Peyer's patch (tissue), 4 donors: Measurements from ENCODE around the gene TWNK. TPM values are rescaled to one million over a fixed set of nuclear protein-coding genes. Genes with fewer than 3 reads are reported as not detected.
A peak's percentile ranks its signal among the peaks of the same experiment; 100 is the strongest.

ENCODE experiments used
- DNase-seq, 3 donors: peaks; one replicate each; pipeline ENCODE4 v3.0.0-alpha.2; 2017 to 2019
- H3K27ac ChIP-seq, 4 donors: fragments of 200-600 bp; sonication (generic); one replicate each; pipeline ENCODE4 v1.5.1; 2016 to 2019
- H3K27me3 ChIP-seq, 2 donors: fragments of 200-600 bp; sonication (generic); one replicate each; pipeline ENCODE4 v1.5.1; 2019
- H3K36me3 ChIP-seq, 3 donors: fragments of 200-600 bp; sonication (generic); one replicate each; pipeline ENCODE4 v1.5.1; 2016 to 2019
- H3K4me1 ChIP-seq, 4 donors: fragments of 200-600 bp; sonication (generic); one replicate each; pipeline ENCODE4 v1.5.1; 2016 to 2019
- H3K4me3 ChIP-seq, 4 donors: fragments of 200-600 bp; sonication (generic); 1 replicate in 3 of 4; 2 replicates in 1 of 4; pipeline ENCODE4 v1.5.1; 2016 to 2019; ENCODE audit warnings: mild to moderate bottlenecking in 1 of 4
- H3K9me3 ChIP-seq, 4 donors: fragments of 200-600 bp; sonication (generic); one replicate each; pipeline ENCODE4 v1.5.1; 2016 to 2019; ENCODE audit warnings: mild to moderate bottlenecking in 1 of 4
- CTCF ChIP-seq, 6 experiments: fragments of 450-650 bp in 4 of 6; fragments of 200-600 bp in 2 of 6; sonication (generic) in 1 of 6; IDR thresholded peaks; one replicate each; pipeline ENCODE4 v1.5.1; 2017 to 2019; ENCODE audit warnings: antibody characterized with exemption in 6 of 6, mild to moderate bottlenecking in 3 of 6, moderate library complexity in 1 of 6
- POLR2A ChIP-seq, 2 donors: fragments of 450-650 bp; IDR thresholded peaks; one replicate each; pipeline ENCODE4 v1.5.1; 2017; ENCODE audit warnings: antibody characterized with exemption in 2 of 2, mild to moderate bottlenecking in 2 of 2, moderate library complexity in 2 of 2
- total RNA-seq, 4 donors: library from RNA; depleted of rRNA; stranded (reverse); fragments of >200 nt; gene quantifications; one replicate each; pipeline ENCODE4 v1.1.0, GENCODE V29; 2016

TWNK gene
- 10 to 100 TPM in 1 of 4 donors, 1 to 10 TPM in 3; 3.8 to 18.2 (median 4.4) TPM for total RNA-seq

- H3K36me3 ChIP-seq = peaks cover 0 to 25% (median 0%) of the 10 kb centered on the region in 3 donors
- H3K9me3 ChIP-seq = no peaks in the 10 kb centered on the region
- TF ChIP-seq CTCF (IDR thresholded peaks at IDR 0.05) (no peak), POLR2A (IDR thresholded peaks at IDR 0.05) (peak; percentile 34 to 47)
- peak within 1 kb of the TSS; percentile 71 to 92 (median 82) for H3K27ac ChIP-seq
- no peaks in the 10 kb centered on the region for H3K27me3 ChIP-seq
- H3K4me1 ChIP-seq = peaks cover 0 to 24% (median 16%) of the 10 kb centered on the region in 4 donors
- peak; percentile 82 to 93 (median 90) for DNase-seq
- H3K4me3 ChIP-seq = peak within 1 kb of the TSS; percentile 87 to 92 (median 91)
Observed at GRCh38 chr10:100986952-100987684, at the start of gene TWNK, which contains the start of gene MRPL43. TSS of gene TWNK (plus strand) at chr10:100987543. CDS start at chr10:100988211, 668 bp downstream. TSS of gene MRPL43 (minus strand) at chr10:100987497. CDS start at chr10:100987443, 54 bp downstream.

GRCh38 chr10:100939763-100940344 is 47.5 kb upstream of the TWNK start:
- TF ChIP-seq POLR2A (IDR thresholded peaks at IDR 0.05) (no peak), CTCF (IDR thresholded peaks at IDR 0.05) (no peak)
- Histone ChIP-seq H3K9me3 (no peaks in the 10 kb centered on the region), H3K27me3 (no peaks in the 10 kb centered on the region), H3K27ac (no peak overlapping the region), H3K4me1 (no peaks in the 10 kb centered on the region), H3K36me3 (peaks cover 0 to 88% (median 0%) of the 10 kb centered on the region in 3 donors), H3K4me3 (no peak overlapping the region)
- no peak for DNase-seq

GRCh38 chr10:100942229-100942628 is 45.1 kb upstream of the TWNK start:
- Histone ChIP-seq H3K4me3 (no peak overlapping the region), H3K27ac (no peak overlapping the region), H3K4me1 (no peaks in the 10 kb centered on the region), H3K27me3 (no peaks in the 10 kb centered on the region), H3K9me3 (no peaks in the 10 kb centered on the region), H3K36me3 (peaks cover 0 to 97% (median 0%) of the 10 kb centered on the region in 3 donors)
- TF ChIP-seq POLR2A (IDR thresholded peaks at IDR 0.05) (no peak), CTCF (IDR thresholded peaks at IDR 0.05) (no peak)
- no peak for DNase-seq

- H3K9me3 ChIP-seq = no peaks in the 10 kb centered on the region
- no peak overlapping the region for H3K27ac ChIP-seq
- no peak for TF ChIP-seq POLR2A (IDR thresholded peaks at IDR 0.05)
- TF ChIP-seq CTCF (IDR thresholded peaks at IDR 0.05) = no peak
- H3K4me3 ChIP-seq = no peak overlapping the region
- H3K36me3 ChIP-seq = peaks cover 0 to 97% (median 0%) of the 10 kb centered on the region in 3 donors
- no peaks in the 10 kb centered on the region for H3K4me1 ChIP-seq
- no peaks in the 10 kb centered on the region for H3K27me3 ChIP-seq
- DNase-seq = no peak
Observed at GRCh38 chr10:100943508-100943907, 43.8 kb upstream of the TWNK start.

- Histone ChIP-seq H3K27me3 (no peaks in the 10 kb centered on the region), H3K27ac (no peak overlapping the region), H3K4me1 (no peaks in the 10 kb centered on the region), H3K36me3 (peaks cover 0 to 97% (median 0%) of the 10 kb centered on the region in 3 donors), H3K9me3 (no peaks in the 10 kb centered on the region), H3K4me3 (no peak overlapping the region)
- TF ChIP-seq CTCF (IDR thresholded peaks at IDR 0.05) = no peak
- no peak for DNase-seq
Observed at GRCh38 chr10:100945754-100946153, 41.6 kb upstream of the TWNK start.
